ENCODE results near the gene CDHR2.

DNA sequence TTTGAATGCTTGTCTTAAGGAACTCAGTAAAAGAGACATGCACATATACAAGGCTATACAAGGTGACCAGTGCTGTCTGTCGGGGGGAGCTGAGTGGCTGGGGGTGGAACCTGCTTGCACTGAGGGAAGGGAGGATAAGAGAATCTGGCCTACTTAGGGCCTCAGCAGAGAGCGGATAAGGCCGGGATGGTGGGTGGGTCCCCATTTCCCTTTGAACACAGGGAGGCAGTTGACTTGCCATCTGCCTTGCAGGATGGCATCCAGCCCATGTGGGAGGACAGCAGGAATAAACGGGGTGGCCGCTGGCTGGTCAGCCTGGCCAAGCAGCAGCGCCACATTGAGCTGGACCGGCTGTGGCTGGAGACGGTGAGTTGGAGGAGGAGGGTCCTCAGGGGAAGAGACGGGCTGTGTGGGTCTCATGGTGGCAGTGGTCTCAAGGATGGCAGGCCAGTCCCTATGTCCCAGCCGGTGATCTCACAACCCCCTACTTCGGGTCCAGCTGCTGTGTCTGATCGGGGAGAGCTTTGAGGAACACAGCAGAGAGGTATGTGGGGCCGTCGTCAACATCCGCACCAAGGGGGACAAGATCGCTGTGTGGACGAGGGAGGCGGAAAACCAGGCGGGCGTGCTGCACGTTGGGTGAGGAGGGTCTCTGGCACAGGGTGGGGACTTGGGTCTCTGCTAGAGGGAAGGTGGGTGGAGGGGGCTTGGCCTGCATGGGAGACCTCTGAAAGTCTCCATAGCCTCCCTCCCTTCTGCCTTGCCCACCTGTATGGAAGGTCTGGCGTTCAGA lies 95.9 kb downstream of the CDHR2 start:
- TF ChIP-seq, protein P1, sequence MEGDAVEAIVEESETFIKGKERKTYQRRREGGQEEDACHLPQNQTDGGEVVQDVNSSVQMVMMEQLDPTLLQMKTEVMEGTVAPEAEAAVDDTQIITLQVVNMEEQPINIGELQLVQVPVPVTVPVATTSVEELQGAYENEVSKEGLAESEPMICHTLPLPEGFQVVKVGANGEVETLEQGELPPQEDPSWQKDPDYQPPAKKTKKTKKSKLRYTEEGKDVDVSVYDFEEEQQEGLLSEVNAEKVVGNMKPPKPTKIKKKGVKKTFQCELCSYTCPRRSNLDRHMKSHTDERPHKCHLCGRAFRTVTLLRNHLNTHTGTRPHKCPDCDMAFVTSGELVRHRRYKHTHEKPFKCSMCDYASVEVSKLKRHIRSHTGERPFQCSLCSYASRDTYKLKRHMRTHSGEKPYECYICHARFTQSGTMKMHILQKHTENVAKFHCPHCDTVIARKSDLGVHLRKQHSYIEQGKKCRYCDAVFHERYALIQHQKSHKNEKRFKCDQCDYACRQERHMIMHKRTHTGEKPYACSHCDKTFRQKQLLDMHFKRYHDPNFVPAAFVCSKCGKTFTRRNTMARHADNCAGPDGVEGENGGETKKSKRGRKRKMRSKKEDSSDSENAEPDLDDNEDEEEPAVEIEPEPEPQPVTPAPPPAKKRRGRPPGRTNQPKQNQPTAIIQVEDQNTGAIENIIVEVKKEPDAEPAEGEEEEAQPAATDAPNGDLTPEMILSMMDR (IDR thresholded peaks at IDR 0.05; ENCODE audit: insufficient read depth, low read length), result no peak
- TF ChIP-seq, protein P2, sequence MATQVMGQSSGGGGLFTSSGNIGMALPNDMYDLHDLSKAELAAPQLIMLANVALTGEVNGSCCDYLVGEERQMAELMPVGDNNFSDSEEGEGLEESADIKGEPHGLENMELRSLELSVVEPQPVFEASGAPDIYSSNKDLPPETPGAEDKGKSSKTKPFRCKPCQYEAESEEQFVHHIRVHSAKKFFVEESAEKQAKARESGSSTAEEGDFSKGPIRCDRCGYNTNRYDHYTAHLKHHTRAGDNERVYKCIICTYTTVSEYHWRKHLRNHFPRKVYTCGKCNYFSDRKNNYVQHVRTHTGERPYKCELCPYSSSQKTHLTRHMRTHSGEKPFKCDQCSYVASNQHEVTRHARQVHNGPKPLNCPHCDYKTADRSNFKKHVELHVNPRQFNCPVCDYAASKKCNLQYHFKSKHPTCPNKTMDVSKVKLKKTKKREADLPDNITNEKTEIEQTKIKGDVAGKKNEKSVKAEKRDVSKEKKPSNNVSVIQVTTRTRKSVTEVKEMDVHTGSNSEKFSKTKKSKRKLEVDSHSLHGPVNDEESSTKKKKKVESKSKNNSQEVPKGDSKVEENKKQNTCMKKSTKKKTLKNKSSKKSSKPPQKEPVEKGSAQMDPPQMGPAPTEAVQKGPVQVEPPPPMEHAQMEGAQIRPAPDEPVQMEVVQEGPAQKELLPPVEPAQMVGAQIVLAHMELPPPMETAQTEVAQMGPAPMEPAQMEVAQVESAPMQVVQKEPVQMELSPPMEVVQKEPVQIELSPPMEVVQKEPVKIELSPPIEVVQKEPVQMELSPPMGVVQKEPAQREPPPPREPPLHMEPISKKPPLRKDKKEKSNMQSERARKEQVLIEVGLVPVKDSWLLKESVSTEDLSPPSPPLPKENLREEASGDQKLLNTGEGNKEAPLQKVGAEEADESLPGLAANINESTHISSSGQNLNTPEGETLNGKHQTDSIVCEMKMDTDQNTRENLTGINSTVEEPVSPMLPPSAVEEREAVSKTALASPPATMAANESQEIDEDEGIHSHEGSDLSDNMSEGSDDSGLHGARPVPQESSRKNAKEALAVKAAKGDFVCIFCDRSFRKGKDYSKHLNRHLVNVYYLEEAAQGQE (IDR thresholded peaks at IDR 0.05; ENCODE audit: insufficient replicate concordance, low read depth), result no peak
- TF ChIP-seq GABPA (IDR thresholded peaks at IDR 0.05; ENCODE audit: low read depth) (no peak), POLR2AphosphoS5 (IDR thresholded peaks at IDR 0.05; ENCODE audit: low read depth) (no peak)
